Nephron progenitor cell (in vitro differentiated cells): ENCODE results near the gene KITLG.

ENCODE experiments used
- DNase-seq: peaks from one replicate; pipeline ENCODE4 v3.0.0; 2021
- H3K27ac Mint-ChIP-seq: 2 replicates; pipeline ENCODE4 v1.8.0; 2021; ENCODE audit warnings: mild to moderate bottlenecking, moderate library complexity, mixed read lengths
- H3K27me3 Mint-ChIP-seq: 2 replicates; pipeline ENCODE4 v1.8.0; 2021; ENCODE audit warnings: mild to moderate bottlenecking, low read depth, mixed read lengths; ENCODE audit not compliant: poor library complexity
- H3K36me3 Mint-ChIP-seq: 2 replicates; pipeline ENCODE4 v1.8.0; 2021; ENCODE audit warnings: low read depth, mixed read lengths
- H3K4me1 Mint-ChIP-seq: 2 replicates; pipeline ENCODE4 v1.8.0; 2021; ENCODE audit warnings: mixed read lengths
- H3K4me3 Mint-ChIP-seq: 2 replicates; pipeline ENCODE4 v1.8.0; 2021; ENCODE audit warnings: mild to moderate bottlenecking, moderate library complexity, mixed read lengths
- H3K9me3 Mint-ChIP-seq: 2 replicates; pipeline ENCODE4 v1.8.0; 2021; ENCODE audit warnings: mild to moderate bottlenecking, moderate library complexity, mixed read lengths
- TF ChIP-seq, protein P1 (sequence below): fragments of 200-600 bp; sonication (generic); IDR thresholded peaks from 2 replicates; pipeline ENCODE4 v1.5.0; 2021; ENCODE audit warnings: antibody characterized with exemption

The KITLG gene

DNA sequence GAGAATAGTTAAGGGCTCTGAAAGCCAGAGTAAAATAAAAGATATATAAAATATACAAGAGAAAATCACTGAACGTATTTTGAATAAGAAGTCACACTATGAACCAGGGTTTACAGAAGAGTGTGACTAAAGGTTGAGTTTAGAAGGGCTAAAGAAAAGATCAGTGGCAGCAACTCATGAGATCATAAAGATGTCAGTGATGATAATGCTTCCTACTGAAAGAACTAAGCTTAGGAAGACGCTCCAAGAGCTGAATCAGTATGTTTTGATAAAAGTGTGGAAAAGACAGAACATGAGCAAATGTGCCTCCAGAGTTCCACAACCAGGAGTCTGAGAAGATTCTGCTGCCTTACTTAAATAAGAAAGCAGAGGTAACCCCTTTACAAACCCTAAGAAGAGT is 74.6 kb downstream of the KITLG start:
- peaks cover 3% of the 10 kb centered on the region for H3K27me3 Mint-ChIP-seq
- peaks cover 4% of the 10 kb centered on the region for H3K36me3 Mint-ChIP-seq
- H3K9me3 Mint-ChIP-seq: no peaks in the 10 kb centered on the region
- H3K4me3 Mint-ChIP-seq: no peak overlapping the region
- H3K27ac Mint-ChIP-seq: peak overlapping the region; percentile 64
- no peak for DNase-seq
- H3K4me1 Mint-ChIP-seq: peaks cover 27% of the 10 kb centered on the region
- TF ChIP-seq, protein P1, sequence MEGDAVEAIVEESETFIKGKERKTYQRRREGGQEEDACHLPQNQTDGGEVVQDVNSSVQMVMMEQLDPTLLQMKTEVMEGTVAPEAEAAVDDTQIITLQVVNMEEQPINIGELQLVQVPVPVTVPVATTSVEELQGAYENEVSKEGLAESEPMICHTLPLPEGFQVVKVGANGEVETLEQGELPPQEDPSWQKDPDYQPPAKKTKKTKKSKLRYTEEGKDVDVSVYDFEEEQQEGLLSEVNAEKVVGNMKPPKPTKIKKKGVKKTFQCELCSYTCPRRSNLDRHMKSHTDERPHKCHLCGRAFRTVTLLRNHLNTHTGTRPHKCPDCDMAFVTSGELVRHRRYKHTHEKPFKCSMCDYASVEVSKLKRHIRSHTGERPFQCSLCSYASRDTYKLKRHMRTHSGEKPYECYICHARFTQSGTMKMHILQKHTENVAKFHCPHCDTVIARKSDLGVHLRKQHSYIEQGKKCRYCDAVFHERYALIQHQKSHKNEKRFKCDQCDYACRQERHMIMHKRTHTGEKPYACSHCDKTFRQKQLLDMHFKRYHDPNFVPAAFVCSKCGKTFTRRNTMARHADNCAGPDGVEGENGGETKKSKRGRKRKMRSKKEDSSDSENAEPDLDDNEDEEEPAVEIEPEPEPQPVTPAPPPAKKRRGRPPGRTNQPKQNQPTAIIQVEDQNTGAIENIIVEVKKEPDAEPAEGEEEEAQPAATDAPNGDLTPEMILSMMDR: no peak

GRCh38 chr12:88503281-88503703 is 77.0 kb downstream of the KITLG start:
- TF ChIP-seq, protein P1: no peak
- peaks cover 27% of the 10 kb centered on the region for H3K4me1 Mint-ChIP-seq
- peaks cover 4% of the 10 kb centered on the region for H3K36me3 Mint-ChIP-seq
- no peaks in the 10 kb centered on the region for H3K9me3 Mint-ChIP-seq
- no peak overlapping the region for H3K4me3 Mint-ChIP-seq
- peak overlapping the region; percentile 77 for H3K27ac Mint-ChIP-seq
- DNase-seq: no peak
- peaks cover 3% of the 10 kb centered on the region for H3K27me3 Mint-ChIP-seq

- peaks cover 3% of the 10 kb centered on the region for H3K27me3 Mint-ChIP-seq
- H3K27ac Mint-ChIP-seq: peak overlapping the region; percentile 84
- peaks cover 4% of the 10 kb centered on the region for H3K36me3 Mint-ChIP-seq
- TF ChIP-seq, protein P1: no peak
- peak overlapping the region; percentile 6 for H3K4me3 Mint-ChIP-seq
- H3K9me3 Mint-ChIP-seq: no peaks in the 10 kb centered on the region
- H3K4me1 Mint-ChIP-seq: peaks cover 27% of the 10 kb centered on the region
- no peak for DNase-seq
Observed at GRCh38 chr12:88501972-88502938, 78.0 kb downstream of the KITLG start.

DNA sequence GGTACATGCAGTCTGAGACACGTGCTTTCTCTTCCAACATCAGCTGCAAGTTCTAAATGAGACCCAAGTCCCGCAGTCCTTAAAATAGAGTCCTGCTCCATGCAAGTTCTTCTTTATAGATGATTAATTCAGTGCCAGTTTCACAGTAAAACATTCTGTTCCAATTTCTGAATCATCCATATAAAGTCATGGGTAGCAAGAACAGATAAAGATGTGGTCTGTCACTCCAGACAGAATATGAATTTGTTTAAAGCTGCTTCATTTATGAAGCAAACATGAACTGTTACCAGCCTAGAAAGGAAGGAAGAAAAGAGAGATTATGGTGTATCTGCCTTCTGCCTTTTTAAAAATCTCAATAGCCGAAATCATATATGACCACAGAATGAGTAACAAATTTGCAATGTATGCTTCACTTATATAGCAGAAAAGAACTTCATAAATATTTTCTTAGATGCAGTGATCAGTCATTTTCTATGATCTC is 83.3 kb downstream of the KITLG start:
- Mint-ChIP-seq H3K27ac (no peak overlapping the region), H3K36me3 (no peaks in the 10 kb centered on the region), H3K27me3 (no peaks in the 10 kb centered on the region), H3K4me3 (no peak overlapping the region), H3K4me1 (no peaks in the 10 kb centered on the region), H3K9me3 (no peaks in the 10 kb centered on the region)
- TF ChIP-seq, protein P1: no peak
- DNase-seq: no peak

DNA sequence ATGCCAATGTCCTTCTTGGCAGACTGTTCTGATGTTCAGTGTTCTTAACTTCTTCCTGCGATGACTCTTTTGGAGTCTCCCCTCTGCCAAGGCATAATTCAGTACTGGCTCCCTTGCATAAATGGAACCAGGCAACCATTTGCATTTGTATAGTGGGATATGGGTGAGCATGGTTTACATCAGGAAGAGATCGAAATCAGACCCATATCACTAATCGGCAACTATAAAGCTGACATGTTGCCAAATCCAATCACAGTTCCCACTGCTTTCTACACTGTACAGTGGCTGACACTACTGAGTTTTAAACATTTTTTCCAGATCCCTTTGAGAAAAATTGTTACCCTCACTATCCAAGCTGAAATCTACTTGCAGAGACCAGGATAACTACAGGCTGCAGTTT is 83.8 kb downstream of the KITLG start:
- Mint-ChIP-seq H3K36me3 (no peaks in the 10 kb centered on the region), H3K27me3 (no peaks in the 10 kb centered on the region), H3K4me1 (no peaks in the 10 kb centered on the region), H3K27ac (no peak overlapping the region), H3K9me3 (no peaks in the 10 kb centered on the region), H3K4me3 (no peak overlapping the region)
- TF ChIP-seq, protein P1: no peak
- no peak for DNase-seq

- Mint-ChIP-seq H3K27ac (no peak overlapping the region), H3K27me3 (no peaks in the 10 kb centered on the region), H3K4me3 (no peak overlapping the region), H3K4me1 (no peaks in the 10 kb centered on the region), H3K9me3 (no peaks in the 10 kb centered on the region), H3K36me3 (no peaks in the 10 kb centered on the region)
- DNase-seq: no peak
- TF ChIP-seq, protein P1: no peak
Observed at GRCh38 chr12:88495031-88495430, 85.2 kb downstream of the KITLG start.
